Lower leg skin (tissue), 4 donors: ENCODE results near the gene KCTD21. TPM values are rescaled to one million over a fixed set of nuclear protein-coding genes. Genes with fewer than 3 reads are reported as not detected.

Experiments used
- DNase-seq, 2 donors: peaks; one replicate each; pipeline ENCODE4 v3.0.0-alpha.2; 2019; ENCODE audit warnings: low spot score in 2 of 2
- H3K4me3 ChIP-seq: fragments of 200-600 bp; sonication (generic); 2 replicates; pipeline ENCODE4 v1.5.1; 2017; ENCODE audit warnings: mild to moderate bottlenecking, low read depth; ENCODE audit not compliant: poor library complexity, severe bottlenecking
- POLR2A ChIP-seq, 2 donors: fragments of 450-650 bp; IDR thresholded peaks; one replicate each; pipeline ENCODE4 v1.6.1; 2016 to 2017; ENCODE audit warnings: antibody characterized with exemption in 2 of 2, mild to moderate bottlenecking in 1 of 2, moderate library complexity in 1 of 2
- WGBS, 2 donors: methylation state at CpG; one replicate each; pipeline ENCODE4 v1.1.5; 2018; 5-methylcytosine and 5-hydroxymethylcytosine counted together
- intact Hi-C: fragments of 100-400 bp; cut with DNase I; formaldehyde crosslinking; loops from one replicate; pipeline ENCODE4 v1.15.0; 2023; ENCODE audit warnings: low total_unique reads
- total RNA-seq, 4 donors: library from RNA; depleted of rRNA; stranded (reverse); fragments of >200 nt; gene quantifications; one replicate each; pipeline ENCODE4 v1.1.0, GENCODE V29; 2016
- TF ChIP-seq, protein P1 (sequence below), 3 donors: fragments of 450-650 bp; IDR thresholded peaks; one replicate each; pipeline ENCODE4 v1.5.1; 2016; ENCODE audit warnings: antibody characterized with exemption in 3 of 3, mild to moderate bottlenecking in 3 of 3, moderate library complexity in 2 of 3

KCTD21 gene
- total RNA-seq, 4 donors from 2014 or later, result 3.8 to 17.0 (median 7.1) TPM

DNA sequence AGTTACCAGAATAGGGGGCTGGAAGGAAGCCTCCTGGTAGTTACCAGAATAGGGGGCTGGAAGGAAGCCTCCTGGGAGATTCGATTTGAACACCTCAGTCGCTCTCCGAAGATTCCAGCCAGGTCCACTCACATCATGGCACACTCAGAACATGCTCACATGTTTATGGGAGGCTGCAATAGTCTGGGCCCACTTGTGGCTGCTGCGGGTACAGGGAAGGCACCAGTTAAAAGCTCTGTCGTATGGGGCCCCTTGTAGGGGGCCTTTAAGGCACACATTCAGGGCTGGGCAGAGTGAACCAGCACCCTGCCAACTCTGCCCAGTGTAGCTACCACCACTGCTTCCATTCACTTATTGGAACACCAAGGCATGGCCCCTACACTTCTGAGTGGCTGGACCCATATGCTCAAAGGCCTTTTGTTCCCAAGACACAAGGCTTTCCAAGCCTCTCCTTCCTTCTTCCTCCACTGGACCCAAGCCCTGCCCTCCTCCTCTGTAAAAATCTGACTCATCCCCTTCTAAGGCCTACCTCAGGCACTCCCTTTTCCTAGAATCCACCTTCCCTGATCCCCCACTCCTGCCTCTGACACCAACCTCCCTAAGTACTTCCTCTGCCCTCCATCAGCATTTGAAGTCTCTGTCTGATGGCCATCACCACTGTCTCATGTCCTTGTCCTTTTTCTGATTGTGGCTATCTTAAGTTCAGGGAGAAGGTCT is 28.3 kb upstream of the KCTD21 start:
- no peak overlapping the region for H3K4me3 ChIP-seq
- no peak for TF ChIP-seq POLR2A (IDR thresholded peaks at IDR 0.05)
- TF ChIP-seq, protein P1, sequence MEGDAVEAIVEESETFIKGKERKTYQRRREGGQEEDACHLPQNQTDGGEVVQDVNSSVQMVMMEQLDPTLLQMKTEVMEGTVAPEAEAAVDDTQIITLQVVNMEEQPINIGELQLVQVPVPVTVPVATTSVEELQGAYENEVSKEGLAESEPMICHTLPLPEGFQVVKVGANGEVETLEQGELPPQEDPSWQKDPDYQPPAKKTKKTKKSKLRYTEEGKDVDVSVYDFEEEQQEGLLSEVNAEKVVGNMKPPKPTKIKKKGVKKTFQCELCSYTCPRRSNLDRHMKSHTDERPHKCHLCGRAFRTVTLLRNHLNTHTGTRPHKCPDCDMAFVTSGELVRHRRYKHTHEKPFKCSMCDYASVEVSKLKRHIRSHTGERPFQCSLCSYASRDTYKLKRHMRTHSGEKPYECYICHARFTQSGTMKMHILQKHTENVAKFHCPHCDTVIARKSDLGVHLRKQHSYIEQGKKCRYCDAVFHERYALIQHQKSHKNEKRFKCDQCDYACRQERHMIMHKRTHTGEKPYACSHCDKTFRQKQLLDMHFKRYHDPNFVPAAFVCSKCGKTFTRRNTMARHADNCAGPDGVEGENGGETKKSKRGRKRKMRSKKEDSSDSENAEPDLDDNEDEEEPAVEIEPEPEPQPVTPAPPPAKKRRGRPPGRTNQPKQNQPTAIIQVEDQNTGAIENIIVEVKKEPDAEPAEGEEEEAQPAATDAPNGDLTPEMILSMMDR (IDR thresholded peaks at IDR 0.05), result no peak
- intact Hi-C loops, result no loop called here
- whole genome bisulfite sequencing, 2 donors, result 95 to 97% methylated on average over 5 of the region's 5 CpGs
- DNase-seq, result peak in 1 of 2 donors; percentile 54

- no peak overlapping the region for H3K4me3 ChIP-seq
- WGBS, 2 donors, result 93 to 97% methylated on average over 3 of the region's 3 CpGs
- DNase-seq, result peak in 1 of 2 donors; percentile 65
- intact Hi-C loops, result no loop called here
- TF ChIP-seq POLR2A (IDR thresholded peaks at IDR 0.05), result no peak
- TF ChIP-seq, protein P1 (IDR thresholded peaks at IDR 0.05), result no peak
Measured at GRCh38 chr11:78216021-78216420, 27.6 kb upstream of the KCTD21 start.

GRCh38 chr11:78214331-78215194 is 26.1 kb upstream of the KCTD21 start:
- DNase-seq, result peak in 1 of 2 donors; percentile 74
- 85 to 91% methylated on average over 12 of the region's 12 CpGs for WGBS, 2 donors
- H3K4me3 ChIP-seq, result no peak overlapping the region
- intact Hi-C loops, result loop anchor here (5.0 kb wide), 1 partner anchor 1083 kb away; no protein-coding TSS in a partner anchor
- TF ChIP-seq POLR2A (IDR thresholded peaks at IDR 0.05), result no peak
- TF ChIP-seq, protein P1 (IDR thresholded peaks at IDR 0.05), result no peak

DNA sequence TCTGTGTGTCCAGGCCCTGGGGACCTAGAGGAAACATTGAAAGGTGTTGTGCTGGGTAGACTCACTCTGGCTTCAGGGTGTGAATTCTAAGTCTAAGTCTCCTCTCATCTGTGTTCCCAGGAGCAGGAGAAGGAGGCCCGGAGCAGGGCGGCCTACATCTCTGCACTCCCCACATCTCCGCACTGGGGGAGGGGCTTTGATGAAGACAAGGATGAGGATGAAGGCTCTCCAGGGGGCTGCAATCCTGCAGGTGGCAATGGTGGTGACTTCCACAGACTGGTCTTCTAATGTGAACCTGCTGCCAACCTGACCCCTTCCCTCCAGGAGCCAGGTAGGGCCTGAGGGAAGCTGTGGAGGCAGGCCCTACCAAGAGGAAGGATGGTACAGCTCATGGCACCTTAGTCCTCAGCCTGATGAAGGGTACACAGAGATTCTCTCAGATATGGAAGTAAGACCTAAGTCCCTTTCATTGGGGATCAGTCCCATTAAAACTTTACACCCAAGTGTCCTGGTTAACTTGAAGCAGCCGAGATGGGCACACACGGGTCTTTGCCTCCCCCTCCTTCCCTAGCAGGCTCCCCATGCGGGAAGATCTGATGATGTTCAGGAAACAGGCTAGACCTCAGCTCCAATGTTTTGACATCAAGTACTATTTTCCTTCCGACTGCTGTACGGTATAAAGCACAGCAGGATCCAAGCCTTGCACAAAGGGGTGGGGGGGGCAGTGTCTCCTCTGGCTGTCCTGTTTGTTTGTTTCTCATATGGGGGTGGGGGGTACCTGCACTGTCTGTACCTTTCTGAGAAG is 25.3 kb upstream of the KCTD21 start:
- H3K4me3 ChIP-seq, result no peak overlapping the region
- intact Hi-C loops, result loop anchor here (5.0 kb wide), 1 partner anchor 1084 kb away; no protein-coding TSS in a partner anchor
- peak in 1 of 2 donors; percentile 66 for DNase-seq
- no peak for TF ChIP-seq POLR2A (IDR thresholded peaks at IDR 0.05)
- TF ChIP-seq, protein P1 (IDR thresholded peaks at IDR 0.05), result no peak
- WGBS, 2 donors, result 75 to 78% methylated on average over 8 of the region's 8 CpGs

DNA sequence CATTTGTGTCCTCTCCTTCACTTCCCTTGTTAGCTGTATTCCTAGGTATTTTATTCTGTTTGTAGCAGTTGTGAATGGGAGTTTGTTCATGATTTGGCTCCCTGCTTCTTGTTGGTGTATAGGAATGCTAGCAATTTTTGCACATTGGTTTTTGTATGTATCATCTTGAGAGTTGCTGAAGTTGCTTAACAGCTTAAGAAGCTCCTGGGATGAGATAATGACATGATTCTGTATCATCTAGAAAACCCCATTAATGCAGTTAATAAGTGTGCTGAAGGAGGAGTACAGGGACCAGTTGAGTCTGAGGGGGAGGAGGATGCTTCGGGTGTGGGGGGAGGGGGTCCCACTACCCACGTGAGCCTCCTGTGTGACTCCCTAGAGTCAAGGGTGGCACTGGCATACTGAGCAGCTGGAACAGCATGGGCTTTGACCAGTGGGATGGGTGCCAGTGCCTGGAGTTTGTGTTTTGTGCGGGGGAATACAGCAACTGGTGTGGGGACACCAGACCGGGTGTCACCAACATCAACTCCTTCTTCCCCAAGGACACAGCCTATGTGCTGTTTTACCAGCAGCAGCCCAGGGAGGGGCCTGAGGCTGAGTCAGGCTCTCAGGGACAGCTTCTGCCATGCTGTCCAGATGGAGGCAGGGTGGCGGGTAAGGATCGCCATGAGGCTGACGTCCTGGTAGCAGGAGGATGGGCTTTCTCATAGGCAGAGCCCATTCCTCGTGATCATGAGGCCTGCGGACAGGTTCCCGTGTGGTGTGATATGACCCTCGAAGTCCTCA is 24.4 kb upstream of the KCTD21 start:
- TF ChIP-seq, protein P1 (IDR thresholded peaks at IDR 0.05), result no peak
- no peak for TF ChIP-seq POLR2A (IDR thresholded peaks at IDR 0.05)
- H3K4me3 ChIP-seq, result no peak overlapping the region
- whole genome bisulfite sequencing, 2 donors, result 87 to 91% methylated on average over 11 of the region's 11 CpGs
- DNase-seq, result peak in 1 of 2 donors; percentile 78
- intact Hi-C loops, result loop anchor here (5.0 kb wide), 1 partner anchor 1085 kb away; no protein-coding TSS in a partner anchor
